Neural cell (in vitro differentiated cells): ENCODE measurements around the gene HMCES. TPM values are rescaled to one million over a fixed set of nuclear protein-coding genes. Genes with fewer than 3 reads are reported as not detected.

Experiments
- H2AFZ ChIP-seq: fragments of 200-600, 300-800 bp; sonication (generic), shearing (Covaris generic); 2 replicates; pipeline ENCODE4 v1.6.0; 2014; ENCODE audit warnings: low read depth, mild to moderate bottlenecking, antibody characterized with exemption, low read length, moderate library complexity
- H3F3A ChIP-seq: fragments of 200-600 bp; shearing (Covaris generic); 2 replicates; pipeline ENCODE4 v1.6.1; 2016; ENCODE audit warnings: mild to moderate bottlenecking, moderate library complexity, mixed read lengths, antibody characterized with exemption, low read length; ENCODE audit not compliant: insufficient read depth, poor library complexity, severe bottlenecking
- H3K27ac ChIP-seq: fragments of 200-600, 300-800 bp; sonication (generic), shearing (Covaris generic); 2 replicates; pipeline ENCODE4 v1.5.1; 2014; ENCODE audit warnings: mild to moderate bottlenecking, low read length, moderate library complexity
- H3K27me3 ChIP-seq: fragments of 300-800, 200-600 bp; sonication (generic), shearing (Covaris generic); 2 replicates; pipeline ENCODE4 v1.6.0; 2014; ENCODE audit warnings: mild to moderate bottlenecking, low read depth, low read length, moderate library complexity; ENCODE audit not compliant: insufficient read depth
- H3K36me3 ChIP-seq: fragments of 300-800, 200-600 bp; sonication (generic), shearing (Covaris generic); 2 replicates; pipeline ENCODE4 v1.5.1; 2014; ENCODE audit warnings: mild to moderate bottlenecking, antibody characterized with exemption, low read length, moderate library complexity; ENCODE audit not compliant: insufficient read depth
- H3K4me2 ChIP-seq: fragments of 300-800, 200-600 bp; sonication (generic), shearing (Covaris generic); 2 replicates; pipeline ENCODE4 v1.6.0; 2014; ENCODE audit warnings: mild to moderate bottlenecking, low read length
- H3K4me3 ChIP-seq: fragments of 300-800, 200-600 bp; sonication (generic), shearing (Covaris generic); 2 replicates; pipeline ENCODE4 v1.5.1; 2014; ENCODE audit warnings: mild to moderate bottlenecking, low read length, moderate library complexity
- H3K79me2 ChIP-seq: fragments of 200-600 bp; shearing (Covaris generic); replicated peaks from 2 replicates; pipeline ENCODE4 v1.6.0; 2014; ENCODE audit warnings: mild to moderate bottlenecking, low read length, moderate library complexity; ENCODE audit not compliant: insufficient read depth
- H3K9ac ChIP-seq: fragments of 300-800, 200-600 bp; sonication (generic), shearing (Covaris generic); 2 replicates; pipeline ENCODE4 v1.6.1; 2016; ENCODE audit warnings: mild to moderate bottlenecking, low read length, mixed read lengths
- H3K9me2 ChIP-seq: fragments of 200-600 bp; shearing (Covaris generic); 2 replicates; pipeline ENCODE4 v1.6.1; 2016; ENCODE audit warnings: mild to moderate bottlenecking, low read length, mixed read lengths; ENCODE audit not compliant: insufficient read depth
- H3K9me3 ChIP-seq: fragments of 200-600, 300-800 bp; sonication (generic), shearing (Covaris generic); 2 replicates; pipeline ENCODE4 v1.6.1; 2016; ENCODE audit warnings: mild to moderate bottlenecking, mixed run types, low read length, moderate library complexity, mixed read lengths
- H4K20me1 ChIP-seq: fragments of 200-600 bp; shearing (Covaris generic); 2 replicates; pipeline ENCODE4 v1.6.1; 2016; ENCODE audit warnings: mild to moderate bottlenecking, mixed run types; ENCODE audit not compliant: insufficient read depth
- EP300 ChIP-seq: fragments of 450-650 bp; conservative IDR thresholded peaks from 2 replicates; pipeline ENCODE4 v1.6.1; 2014; ENCODE audit warnings: antibody characterized with exemption, mild to moderate bottlenecking, moderate library complexity; ENCODE audit not compliant: poor library complexity, severe bottlenecking
- EZH2 ChIP-seq: fragments of 200-600, 300-800 bp; shearing (Covaris generic), sonication (generic); IDR thresholded peaks from 2 replicates; pipeline ENCODE4 v1.6.1; 2014; ENCODE audit warnings: antibody characterized with exemption, low read length, borderline replicate concordance, mild to moderate bottlenecking; ENCODE audit not compliant: insufficient read depth, poor library complexity, severe bottlenecking
- MXI1 ChIP-seq: fragments of 450-650 bp; conservative IDR thresholded peaks from 2 replicates; pipeline ENCODE4 v1.6.1; 2014; ENCODE audit warnings: antibody characterized with exemption, mild to moderate bottlenecking; ENCODE audit not compliant: poor library complexity, severe bottlenecking
- POLR2AphosphoS5 ChIP-seq: IDR thresholded peaks from 2 replicates; pipeline ENCODE4 v1.6.1; 2012
- RAD21 ChIP-seq: fragments of 450-650 bp; conservative IDR thresholded peaks from 2 replicates; pipeline ENCODE4 v1.6.1; 2014; ENCODE audit warnings: antibody characterized with exemption, mild to moderate bottlenecking, moderate library complexity
- SMC3 ChIP-seq: fragments of 450-650 bp; conservative IDR thresholded peaks from 2 replicates; pipeline ENCODE4 v1.6.1; 2014; ENCODE audit warnings: antibody characterized with exemption, mild to moderate bottlenecking, moderate library complexity; ENCODE audit not compliant: poor library complexity
- TAF1 ChIP-seq: IDR thresholded peaks from 2 replicates; pipeline ENCODE4 v1.6.1; 2012; ENCODE audit warnings: low read depth
- polyA minus RNA-seq: library from RNA; depleted of rRNA, polyadenylated mRNA; stranded (reverse); fragments of >200 nt; gene quantifications from 2 replicates; pipeline ENCODE4 v1.2.3, GENCODE V29; 2014
- polyA plus RNA-seq: library from polyadenylated mRNA; depleted of rRNA; stranded (reverse); fragments of >200 nt; gene quantifications from 2 replicates; pipeline ENCODE4 v1.2.3, GENCODE V29; 2014
- TF ChIP-seq, protein P1 (sequence below): IDR thresholded peaks from 2 replicates; pipeline ENCODE4 v1.6.1; 2012; ENCODE audit warnings: borderline replicate concordance
- TF ChIP-seq, protein P2 (sequence below): fragments of 450-650 bp; IDR thresholded peaks from 2 replicates; pipeline ENCODE4 v1.5.1; 2014; ENCODE audit warnings: antibody characterized with exemption, mild to moderate bottlenecking, moderate library complexity; ENCODE audit not compliant: poor library complexity, severe bottlenecking

Gene HMCES, protein sequence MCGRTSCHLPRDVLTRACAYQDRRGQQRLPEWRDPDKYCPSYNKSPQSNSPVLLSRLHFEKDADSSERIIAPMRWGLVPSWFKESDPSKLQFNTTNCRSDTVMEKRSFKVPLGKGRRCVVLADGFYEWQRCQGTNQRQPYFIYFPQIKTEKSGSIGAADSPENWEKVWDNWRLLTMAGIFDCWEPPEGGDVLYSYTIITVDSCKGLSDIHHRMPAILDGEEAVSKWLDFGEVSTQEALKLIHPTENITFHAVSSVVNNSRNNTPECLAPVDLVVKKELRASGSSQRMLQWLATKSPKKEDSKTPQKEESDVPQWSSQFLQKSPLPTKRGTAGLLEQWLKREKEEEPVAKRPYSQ
- polyA plus RNA-seq (23.0 and 24.9 TPM in 2 replicates), polyA minus RNA-seq (24.5 and 28.0 TPM in 2 replicates)

DNA sequence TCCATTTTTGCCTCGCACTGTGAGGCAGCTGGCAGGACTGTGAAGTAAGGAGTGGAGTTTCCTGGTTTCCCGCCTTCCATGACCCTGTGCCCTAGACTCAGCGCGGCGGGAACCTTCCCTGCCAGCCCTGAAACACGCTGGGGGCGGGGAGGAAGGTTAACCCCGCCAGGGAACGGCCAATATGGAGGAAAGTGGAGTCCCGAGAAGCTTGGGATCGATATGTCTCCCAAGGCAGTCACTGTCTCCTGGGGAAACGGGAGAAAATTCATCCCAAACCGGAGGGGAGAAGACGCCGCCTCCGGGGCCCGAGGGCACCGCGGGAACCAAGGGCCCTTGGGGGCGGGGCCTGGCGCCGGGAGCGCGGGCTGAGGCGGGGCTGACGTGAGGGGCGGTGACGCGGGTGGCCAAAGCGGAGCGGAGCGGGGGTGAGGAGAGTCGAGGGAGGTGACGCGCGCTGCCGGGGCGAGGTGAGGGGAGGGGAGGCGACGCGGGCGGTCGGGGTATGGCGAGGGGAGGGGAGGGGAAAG is at the start of gene HMCES:
TSS of gene HMCES (plus strand) at position 432 of the 527 bp plus-strand sequence. CDS start 863 bp downstream, outside the sequence.
- Histone ChIP-seq H3K27me3 (no peaks in the 10 kb centered on the region), H2AFZ (peak within 1 kb of the TSS; percentile 66), H3K4me2 (peak within 1 kb of the TSS; percentile 81), H3K9ac (peak within 1 kb of the TSS; percentile 88), H3K27ac (peak within 1 kb of the TSS; percentile 61), H3K36me3 (peaks cover 7% of the 10 kb centered on the region), H3K9me2 (no peaks in the 10 kb centered on the region), H4K20me1 (no peaks in the 10 kb centered on the region), H3K79me2 (peaks cover 12% of the 10 kb centered on the region), H3K4me3 (peak within 1 kb of the TSS; percentile 100), H3K9me3 (no peaks in the 10 kb centered on the region), H3F3A (no peaks in the 10 kb centered on the region)
- TF ChIP-seq TAF1 (no peak), EZH2 (no peak), MXI1 (peak; percentile 13), SMC3 (no peak), EP300 (no peak), POLR2AphosphoS5 (peak; percentile 83), RAD21 (no peak)
- TF ChIP-seq, protein P1, sequence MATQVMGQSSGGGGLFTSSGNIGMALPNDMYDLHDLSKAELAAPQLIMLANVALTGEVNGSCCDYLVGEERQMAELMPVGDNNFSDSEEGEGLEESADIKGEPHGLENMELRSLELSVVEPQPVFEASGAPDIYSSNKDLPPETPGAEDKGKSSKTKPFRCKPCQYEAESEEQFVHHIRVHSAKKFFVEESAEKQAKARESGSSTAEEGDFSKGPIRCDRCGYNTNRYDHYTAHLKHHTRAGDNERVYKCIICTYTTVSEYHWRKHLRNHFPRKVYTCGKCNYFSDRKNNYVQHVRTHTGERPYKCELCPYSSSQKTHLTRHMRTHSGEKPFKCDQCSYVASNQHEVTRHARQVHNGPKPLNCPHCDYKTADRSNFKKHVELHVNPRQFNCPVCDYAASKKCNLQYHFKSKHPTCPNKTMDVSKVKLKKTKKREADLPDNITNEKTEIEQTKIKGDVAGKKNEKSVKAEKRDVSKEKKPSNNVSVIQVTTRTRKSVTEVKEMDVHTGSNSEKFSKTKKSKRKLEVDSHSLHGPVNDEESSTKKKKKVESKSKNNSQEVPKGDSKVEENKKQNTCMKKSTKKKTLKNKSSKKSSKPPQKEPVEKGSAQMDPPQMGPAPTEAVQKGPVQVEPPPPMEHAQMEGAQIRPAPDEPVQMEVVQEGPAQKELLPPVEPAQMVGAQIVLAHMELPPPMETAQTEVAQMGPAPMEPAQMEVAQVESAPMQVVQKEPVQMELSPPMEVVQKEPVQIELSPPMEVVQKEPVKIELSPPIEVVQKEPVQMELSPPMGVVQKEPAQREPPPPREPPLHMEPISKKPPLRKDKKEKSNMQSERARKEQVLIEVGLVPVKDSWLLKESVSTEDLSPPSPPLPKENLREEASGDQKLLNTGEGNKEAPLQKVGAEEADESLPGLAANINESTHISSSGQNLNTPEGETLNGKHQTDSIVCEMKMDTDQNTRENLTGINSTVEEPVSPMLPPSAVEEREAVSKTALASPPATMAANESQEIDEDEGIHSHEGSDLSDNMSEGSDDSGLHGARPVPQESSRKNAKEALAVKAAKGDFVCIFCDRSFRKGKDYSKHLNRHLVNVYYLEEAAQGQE: peak; percentile 2
- TF ChIP-seq, protein P2, sequence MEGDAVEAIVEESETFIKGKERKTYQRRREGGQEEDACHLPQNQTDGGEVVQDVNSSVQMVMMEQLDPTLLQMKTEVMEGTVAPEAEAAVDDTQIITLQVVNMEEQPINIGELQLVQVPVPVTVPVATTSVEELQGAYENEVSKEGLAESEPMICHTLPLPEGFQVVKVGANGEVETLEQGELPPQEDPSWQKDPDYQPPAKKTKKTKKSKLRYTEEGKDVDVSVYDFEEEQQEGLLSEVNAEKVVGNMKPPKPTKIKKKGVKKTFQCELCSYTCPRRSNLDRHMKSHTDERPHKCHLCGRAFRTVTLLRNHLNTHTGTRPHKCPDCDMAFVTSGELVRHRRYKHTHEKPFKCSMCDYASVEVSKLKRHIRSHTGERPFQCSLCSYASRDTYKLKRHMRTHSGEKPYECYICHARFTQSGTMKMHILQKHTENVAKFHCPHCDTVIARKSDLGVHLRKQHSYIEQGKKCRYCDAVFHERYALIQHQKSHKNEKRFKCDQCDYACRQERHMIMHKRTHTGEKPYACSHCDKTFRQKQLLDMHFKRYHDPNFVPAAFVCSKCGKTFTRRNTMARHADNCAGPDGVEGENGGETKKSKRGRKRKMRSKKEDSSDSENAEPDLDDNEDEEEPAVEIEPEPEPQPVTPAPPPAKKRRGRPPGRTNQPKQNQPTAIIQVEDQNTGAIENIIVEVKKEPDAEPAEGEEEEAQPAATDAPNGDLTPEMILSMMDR: no peak

DNA sequence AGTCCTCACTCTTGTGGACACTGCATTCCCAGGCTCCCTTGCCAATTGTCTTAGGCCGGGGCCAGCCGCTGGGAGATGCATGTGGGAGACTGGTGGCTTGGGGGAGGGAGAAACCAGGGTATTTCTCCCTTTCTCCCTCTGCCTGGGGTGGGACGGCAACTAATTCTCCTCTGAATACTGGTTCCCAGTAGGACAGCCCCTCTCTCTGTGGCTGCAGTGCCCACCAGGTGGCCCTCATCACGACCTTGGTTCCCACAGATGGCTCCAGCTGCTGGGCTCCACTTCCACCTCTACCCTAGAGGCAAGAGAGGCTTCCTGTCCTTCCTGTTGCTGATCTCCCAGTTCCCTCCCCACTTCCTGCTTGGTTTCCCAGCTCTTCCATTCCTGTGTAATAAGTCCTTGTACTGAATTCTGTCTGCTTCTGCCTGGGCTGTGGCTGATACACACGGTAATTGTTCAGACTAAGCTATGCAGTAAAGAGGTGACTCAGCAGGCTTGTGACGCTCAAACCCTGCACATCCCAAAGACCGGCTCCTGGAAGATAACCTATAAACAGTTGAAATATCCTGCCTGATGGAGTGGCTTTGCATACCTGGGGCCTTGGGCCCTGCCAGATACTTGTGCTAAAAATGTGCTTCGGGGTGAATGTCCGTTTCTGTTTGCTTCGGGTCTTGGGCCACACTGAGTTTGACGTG is 49.6 kb upstream of the HMCES start:
- no peak overlapping the region for H3K4me3 ChIP-seq
- TF ChIP-seq SMC3 (no peak), MXI1 (no peak), POLR2AphosphoS5 (no peak)
- no peaks in the 10 kb centered on the region for H3K27me3 ChIP-seq
- H3K27ac ChIP-seq: no peak overlapping the region
- H3K4me2 ChIP-seq: no peak overlapping the region
- no peaks in the 10 kb centered on the region for H3F3A ChIP-seq
- H3K9me3 ChIP-seq: no peaks in the 10 kb centered on the region
- no peaks in the 10 kb centered on the region for H3K79me2 ChIP-seq
- no peak overlapping the region for H3K9ac ChIP-seq
- no peaks in the 10 kb centered on the region for H3K36me3 ChIP-seq
- no peaks in the 10 kb centered on the region for H4K20me1 ChIP-seq
- H2AFZ ChIP-seq: no peak overlapping the region
- H3K9me2 ChIP-seq: no peaks in the 10 kb centered on the region
